Measurements from ENCODE around the gene SEMA3C.

SEMA3C gene

DNA sequence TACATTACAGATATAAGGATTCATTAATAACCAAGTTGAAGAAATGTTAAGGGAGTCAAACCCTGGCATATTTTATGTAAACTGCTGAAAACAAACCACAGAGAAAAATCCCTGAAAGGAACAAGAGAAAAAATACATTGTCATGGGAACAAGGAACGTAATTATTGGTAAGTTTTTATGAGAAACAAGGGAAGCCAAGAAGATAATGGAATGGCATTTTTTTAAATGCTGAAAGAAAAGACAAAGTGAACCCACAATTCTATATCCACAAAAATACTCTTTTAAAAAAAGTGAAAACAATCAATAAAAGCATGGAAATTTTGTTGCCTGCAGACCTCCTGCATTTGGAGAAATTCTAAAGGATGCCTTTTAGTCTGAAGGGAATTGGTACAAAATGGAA is 144.0 kb downstream of the SEMA3C start:
- no peaks in the 10 kb centered on the region for H3K27me3 ChIP-seq (ENCODE audit: insufficient read depth, low read length, poor library complexity, severe bottlenecking)
- no peaks in the 10 kb centered on the region for H3K36me3 ChIP-seq (ENCODE audit: insufficient read depth, low read length)
- no peak overlapping the region for H3K4me3 ChIP-seq (ENCODE audit: low read length, poor library complexity, severe bottlenecking)
- TF ChIP-seq, protein P1, sequence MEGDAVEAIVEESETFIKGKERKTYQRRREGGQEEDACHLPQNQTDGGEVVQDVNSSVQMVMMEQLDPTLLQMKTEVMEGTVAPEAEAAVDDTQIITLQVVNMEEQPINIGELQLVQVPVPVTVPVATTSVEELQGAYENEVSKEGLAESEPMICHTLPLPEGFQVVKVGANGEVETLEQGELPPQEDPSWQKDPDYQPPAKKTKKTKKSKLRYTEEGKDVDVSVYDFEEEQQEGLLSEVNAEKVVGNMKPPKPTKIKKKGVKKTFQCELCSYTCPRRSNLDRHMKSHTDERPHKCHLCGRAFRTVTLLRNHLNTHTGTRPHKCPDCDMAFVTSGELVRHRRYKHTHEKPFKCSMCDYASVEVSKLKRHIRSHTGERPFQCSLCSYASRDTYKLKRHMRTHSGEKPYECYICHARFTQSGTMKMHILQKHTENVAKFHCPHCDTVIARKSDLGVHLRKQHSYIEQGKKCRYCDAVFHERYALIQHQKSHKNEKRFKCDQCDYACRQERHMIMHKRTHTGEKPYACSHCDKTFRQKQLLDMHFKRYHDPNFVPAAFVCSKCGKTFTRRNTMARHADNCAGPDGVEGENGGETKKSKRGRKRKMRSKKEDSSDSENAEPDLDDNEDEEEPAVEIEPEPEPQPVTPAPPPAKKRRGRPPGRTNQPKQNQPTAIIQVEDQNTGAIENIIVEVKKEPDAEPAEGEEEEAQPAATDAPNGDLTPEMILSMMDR (conservative IDR thresholded peaks at IDR 0.05; ENCODE audit: low read length) = no peak
- TF ChIP-seq EZH2phosphoT487 (IDR thresholded peaks at IDR 0.05; ENCODE audit: borderline replicate concordance) = no peak
- H3K4me1 ChIP-seq (ENCODE audit: insufficient read depth, low read length, poor library complexity, severe bottlenecking) = no peaks in the 10 kb centered on the region
- H2AFZ ChIP-seq (ENCODE audit: low read length) = no peak overlapping the region
- no peak overlapping the region for H3K9ac ChIP-seq (ENCODE audit: low read depth, low read length, poor library complexity, severe bottlenecking)
- no peaks in the 10 kb centered on the region for H3K9me3 ChIP-seq (ENCODE audit: insufficient read depth, low read depth, low read length)
- H3F3A ChIP-seq (ENCODE audit: low read depth) = no peaks in the 10 kb centered on the region
- no peak overlapping the region for H3K4me2 ChIP-seq (ENCODE audit: low read depth, low read length, poor library complexity, severe bottlenecking)
- H3K79me2 ChIP-seq (ENCODE audit: insufficient read depth, low read length) = no peaks in the 10 kb centered on the region
- no peaks in the 10 kb centered on the region for H3K9me2 ChIP-seq (replicated peaks; ENCODE audit: low read depth, low read length)
- H4K20me1 ChIP-seq (ENCODE audit: insufficient read depth, low read length, poor library complexity, severe bottlenecking) = no peaks in the 10 kb centered on the region

DNA sequence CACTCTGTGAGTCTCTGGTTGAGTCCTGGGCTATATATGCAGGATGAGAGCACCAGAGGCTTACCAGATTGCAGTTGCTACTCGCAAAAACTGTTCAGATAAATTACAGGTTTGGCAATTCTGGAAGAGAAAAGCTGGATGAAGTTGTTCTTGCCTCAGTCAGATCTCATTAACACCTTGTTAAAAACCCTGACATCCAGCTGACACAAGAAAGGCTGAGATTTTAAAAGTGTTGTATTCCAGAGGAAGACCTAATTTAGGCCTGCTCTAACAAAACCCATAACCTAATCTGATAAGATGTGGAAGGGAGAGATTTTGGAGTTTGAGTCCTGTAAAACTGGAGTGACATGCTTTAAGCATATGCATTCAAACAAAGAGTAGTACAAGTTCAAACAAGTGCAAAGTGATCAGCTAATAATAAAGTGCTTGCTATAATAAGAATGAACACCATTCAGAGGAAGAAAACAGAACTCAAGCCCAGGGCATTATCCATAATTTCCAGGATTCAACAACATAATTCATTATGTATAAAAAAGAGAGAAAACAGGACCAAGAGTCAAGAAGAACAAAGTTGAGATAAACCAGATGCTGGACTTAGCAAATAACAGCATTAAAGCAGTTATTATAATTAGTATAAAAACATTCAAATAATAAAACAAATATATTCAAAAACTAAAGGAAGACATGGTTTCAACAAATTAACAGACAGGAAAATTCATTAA is 144.9 kb downstream of the SEMA3C start:
- Histone ChIP-seq H3K79me2 (ENCODE audit: insufficient read depth, low read length) (no peaks in the 10 kb centered on the region), H3K4me1 (ENCODE audit: insufficient read depth, low read length, poor library complexity, severe bottlenecking) (no peaks in the 10 kb centered on the region), H3K9me2 (replicated peaks; ENCODE audit: low read depth, low read length) (no peaks in the 10 kb centered on the region)

DNA sequence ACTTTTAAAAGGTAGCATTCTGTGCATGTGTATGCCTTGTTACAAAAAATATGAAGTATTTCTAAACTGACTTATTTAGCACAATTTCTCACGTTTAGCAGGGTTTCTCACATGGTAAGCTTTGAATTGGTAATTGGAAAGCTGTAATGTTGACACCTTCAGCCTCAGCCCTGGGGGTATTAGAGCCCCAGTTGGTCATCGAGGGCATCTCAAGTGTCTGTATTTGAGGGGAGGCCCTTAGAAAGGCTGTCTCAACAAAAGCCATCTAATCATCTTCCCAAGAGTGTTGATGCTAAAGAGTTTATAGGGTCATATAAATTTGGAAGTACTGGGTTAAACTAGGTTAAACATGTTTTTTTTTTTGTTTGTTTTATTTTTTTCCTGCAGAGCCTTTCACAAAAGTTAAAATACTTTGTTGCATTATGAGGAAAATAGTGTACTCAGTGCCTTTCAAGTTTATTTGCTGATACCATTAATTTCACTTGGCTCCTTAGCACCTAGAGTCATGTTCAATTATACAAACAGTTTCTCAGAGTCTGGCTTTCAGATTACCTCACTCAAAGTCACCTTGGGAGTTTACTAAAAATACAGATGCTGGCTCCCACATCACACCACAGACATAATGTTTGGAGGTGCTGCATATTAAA is 146.4 kb downstream of the SEMA3C start:
- no peaks in the 10 kb centered on the region for H3K9me2 ChIP-seq (replicated peaks; ENCODE audit: low read depth, low read length)
- no peak overlapping the region for H3K4me2 ChIP-seq (ENCODE audit: low read depth, low read length, poor library complexity, severe bottlenecking)
- no peaks in the 10 kb centered on the region for H3K9me3 ChIP-seq (ENCODE audit: insufficient read depth, low read depth, low read length)
- TF ChIP-seq EZH2phosphoT487 (IDR thresholded peaks at IDR 0.05; ENCODE audit: borderline replicate concordance) = no peak
- TF ChIP-seq, protein P1 (conservative IDR thresholded peaks at IDR 0.05; ENCODE audit: low read length) = no peak
- no peaks in the 10 kb centered on the region for H3K27me3 ChIP-seq (ENCODE audit: insufficient read depth, low read length, poor library complexity, severe bottlenecking)
- no peak overlapping the region for H3K9ac ChIP-seq (ENCODE audit: low read depth, low read length, poor library complexity, severe bottlenecking)
- no peaks in the 10 kb centered on the region for H3F3A ChIP-seq (ENCODE audit: low read depth)
- no peaks in the 10 kb centered on the region for H3K79me2 ChIP-seq (ENCODE audit: insufficient read depth, low read length)
- no peaks in the 10 kb centered on the region for H4K20me1 ChIP-seq (ENCODE audit: insufficient read depth, low read length, poor library complexity, severe bottlenecking)
- H2AFZ ChIP-seq (ENCODE audit: low read length) = no peak overlapping the region
- H3K4me1 ChIP-seq (ENCODE audit: insufficient read depth, low read length, poor library complexity, severe bottlenecking) = no peaks in the 10 kb centered on the region
- no peak overlapping the region for H3K4me3 ChIP-seq (ENCODE audit: low read length, poor library complexity, severe bottlenecking)
- H3K36me3 ChIP-seq (ENCODE audit: insufficient read depth, low read length) = no peaks in the 10 kb centered on the region

More for the DNA sequence above, 144.9 kb downstream of the SEMA3C start:
- TF ChIP-seq, protein P1 (conservative IDR thresholded peaks at IDR 0.05; ENCODE audit: low read length) = no peak
- TF ChIP-seq EZH2phosphoT487 (IDR thresholded peaks at IDR 0.05; ENCODE audit: borderline replicate concordance) = no peak
- no peaks in the 10 kb centered on the region for H3K36me3 ChIP-seq (ENCODE audit: insufficient read depth, low read length)
- no peak overlapping the region for H2AFZ ChIP-seq (ENCODE audit: low read length)
- no peak overlapping the region for H3K4me3 ChIP-seq (ENCODE audit: low read length, poor library complexity, severe bottlenecking)
- no peaks in the 10 kb centered on the region for H3K27me3 ChIP-seq (ENCODE audit: insufficient read depth, low read length, poor library complexity, severe bottlenecking)
- no peak overlapping the region for H3K9ac ChIP-seq (ENCODE audit: low read depth, low read length, poor library complexity, severe bottlenecking)
- no peak overlapping the region for H3K4me2 ChIP-seq (ENCODE audit: low read depth, low read length, poor library complexity, severe bottlenecking)
- H4K20me1 ChIP-seq (ENCODE audit: insufficient read depth, low read length, poor library complexity, severe bottlenecking) = no peaks in the 10 kb centered on the region
- no peaks in the 10 kb centered on the region for H3F3A ChIP-seq (ENCODE audit: low read depth)
- H3K9me3 ChIP-seq (ENCODE audit: insufficient read depth, low read depth, low read length) = no peaks in the 10 kb centered on the region

Measured in Loucy (cell line).